A549 (cell line): Measurements from ENCODE around the gene AMZ2. TPM values are rescaled to one million over a fixed set of nuclear protein-coding genes. Genes with fewer than 3 reads are reported as not detected.
"Not testable (repeated sequence)": the region's sequence is repeated elsewhere in the genome, so short reads cannot be mapped to it uniquely, and the experiment has no call there.

Experiments used
- ATAC-seq, 2 experiments: fragments of 200-7000 bp in 1 of 2; fragments of >200 bp in 1 of 2; cut with Nextera tagmentation in 1 of 2; cut with Tn5 transposase in 1 of 2; 3 replicates each; pipeline versions ENCODE4 v1.8.0 to v1.9.1; 2018 to 2020; ENCODE audit warnings: mild to moderate bottlenecking in 1 of 2, moderate library complexity in 1 of 2
- CTCF ChIA-PET: fragments of 300-600 bp; sonication (Branson Sonifier 250); formaldehyde crosslinking; extraction: SDS; loops from one replicate; lab custom pipeline; 2021; ENCODE audit warnings: antibody characterized with exemption, inconsistent platforms; lab: Yijun Ruan, JAX
- POLR2A ChIA-PET: fragments of 350-600 bp; formaldehyde crosslinking; extraction: SDS; loops from one replicate; lab custom pipeline; 2021; ENCODE audit warnings: antibody characterized with exemption, inconsistent platforms; lab: Yijun Ruan, JAX
- DNase-seq, 2 experiments: peaks; one replicate each; pipeline versions ENCODE4 v3.0.0 to v3.0.0-alpha.2; 2011 to 2016; ENCODE audit warnings: low read depth in 1 of 2, low spot score in 1 of 2
- FAIRE-seq: peaks from 2 replicates; lab custom pipeline; 2011; peaks lifted over from hg19 to GRCh38; lab: Jason Lieb, UNC
- H3K27ac ChIP-seq, 2 experiments: fragments of >200 bp; sonication (Bioruptor Twin); formaldehyde crosslinking; 3 replicates each; pipeline ENCODE4 v1.5.1; 2016 to 2017
- H3K4me1 ChIP-seq: fragments of >200 bp; sonication (Bioruptor Twin); formaldehyde crosslinking; 3 replicates; pipeline ENCODE4 v1.6.1; 2016
- H3K4me2 ChIP-seq: fragments of >200 bp; sonication (Bioruptor Twin); formaldehyde crosslinking; 3 replicates; pipeline ENCODE4 v1.6.1; 2016
- H3K4me3 ChIP-seq: fragments of >200 bp; sonication (Bioruptor Twin); formaldehyde crosslinking; 3 replicates; pipeline ENCODE4 v1.5.1; 2016
- H3K9me3 ChIP-seq: fragments of >200 bp; sonication (Bioruptor Twin); formaldehyde crosslinking; 3 replicates; pipeline ENCODE4 v1.6.1; 2016
- CBX8 ChIP-seq: fragments of 200-600 bp; sonication (generic); IDR thresholded peaks from 2 replicates; pipeline ENCODE4 v1.6.1; 2016
- CHD2 ChIP-seq: fragments of 150-350 bp; IDR thresholded peaks from 2 replicates; pipeline ENCODE4 v1.6.1; 2014; ENCODE audit warnings: low read length; ENCODE audit not compliant: partially characterized antibody
- EHF ChIP-seq: fragments of 250-450 bp; sonication (Bioruptor Pico); IDR thresholded peaks from 2 replicates; pipeline ENCODE4 v1.5.0; 2020; ENCODE audit warnings: mild to moderate bottlenecking
- EP300 ChIP-seq, 2 experiments: fragments of >200 bp; sonication (Bioruptor Twin); formaldehyde crosslinking; IDR thresholded peaks; 2 replicates in 1 of 2; 3 replicates in 1 of 2; pipeline ENCODE4 v1.6.1; 2016 to 2017
- FOSB ChIP-seq: fragments of 250-450 bp; sonication (Bioruptor Pico); IDR thresholded peaks from 2 replicates; pipeline ENCODE4 v1.5.0; 2020; ENCODE audit warnings: mild to moderate bottlenecking, moderate library complexity
- GATA3 ChIP-seq: IDR thresholded peaks from 2 replicates; pipeline ENCODE4 v1.6.1; 2012; ENCODE audit warnings: borderline replicate concordance
- HES2 ChIP-seq: fragments of >200 bp; sonication (Bioruptor Twin); formaldehyde crosslinking; IDR thresholded peaks from 2 replicates; pipeline ENCODE4 v1.6.1; 2016
- HOXB13 ChIP-seq: fragments of 250-450 bp; sonication (Bioruptor Pico); IDR thresholded peaks from 2 replicates; pipeline ENCODE4 v1.5.0; 2020; ENCODE audit warnings: low read depth, mild to moderate bottlenecking, moderate library complexity
- MAZ ChIP-seq: fragments of 150-350 bp; IDR thresholded peaks from 2 replicates; pipeline ENCODE4 v1.6.1; 2014; ENCODE audit warnings: antibody characterized with exemption, low read depth, low read length, borderline replicate concordance
- PBX3 ChIP-seq: IDR thresholded peaks from 2 replicates; pipeline ENCODE4 v1.6.1; 2012
- PHF8 ChIP-seq: fragments of 200-600 bp; sonication (generic); IDR thresholded peaks from 2 replicates; pipeline ENCODE4 v1.6.1; 2016; ENCODE audit warnings: low read depth, mild to moderate bottlenecking, antibody characterized with exemption, moderate library complexity, borderline replicate concordance
- POLR2A ChIP-seq: IDR thresholded peaks from 2 replicates; pipeline ENCODE4 v1.6.1; 2012; ENCODE audit warnings: mild to moderate bottlenecking, low read length
- RFX5 ChIP-seq: fragments of 450-650 bp; IDR thresholded peaks from 2 replicates; pipeline ENCODE4 v1.7.1; 2014; ENCODE audit warnings: antibody characterized with exemption, mild to moderate bottlenecking, moderate library complexity
- TFCP2L1 ChIP-seq: fragments of 250-450 bp; sonication (Bioruptor Pico); IDR thresholded peaks from 2 replicates; pipeline ENCODE4 v1.5.0; 2021; ENCODE audit warnings: mild to moderate bottlenecking
- TP53 ChIP-seq: fragments of 250-450 bp; sonication (Bioruptor Pico); IDR thresholded peaks from 2 replicates; pipeline ENCODE4 v1.5.0; 2021; ENCODE audit warnings: mild to moderate bottlenecking, moderate library complexity
- WGBS: methylation state at CpG from one replicate; pipeline ENCODE4 v1.1.6; 2017; ENCODE audit errors: missing lambda C conversion rate; 5-methylcytosine and 5-hydroxymethylcytosine counted together
- polyA plus RNA-seq, 4 experiments: library from polyadenylated mRNA; depleted of rRNA in 3 of 4; stranded (reverse); fragments of >200 nt; fragmentation: RNase III in 1 of 4; extraction: RNeasy Plus Mini Kit Qiagen cat#74134 plus additional on column Dnase treatment in 1 of 4; gene quantifications; 2 replicates in 3 of 4; 3 replicates in 1 of 4; pipeline ENCODE4 v1.2.3, GENCODE V29; 2011 to 2017
- TF ChIP-seq, protein P1 (sequence below): fragments of 150-350 bp; IDR thresholded peaks from 2 replicates; pipeline ENCODE4 v1.6.1; 2014; ENCODE audit warnings: low read depth, mild to moderate bottlenecking, low read length
- TF ChIP-seq, protein P2 (sequence below): fragments of >200 bp; sonication (Bioruptor Twin); formaldehyde crosslinking; IDR thresholded peaks from 3 replicates; pipeline ENCODE4 v1.6.1; 2016
- TF ChIP-seq, protein P3 (sequence below): fragments of >200 bp; sonication (Bioruptor Twin); formaldehyde crosslinking; IDR thresholded peaks from 3 replicates; pipeline ENCODE4 v1.5.1; 2016

AMZ2 gene
- polyA plus RNA-seq, 2 of the 4 experiments (the other 2 are of a cell fraction) = 105 to 201 TPM

- no peak overlapping the region for H3K4me3 ChIP-seq
- H3K4me1 ChIP-seq = no peaks in the 10 kb centered on the region
- no peak for ATAC-seq
- no peak for DNase-seq
- H3K9me3 ChIP-seq = no peaks in the 10 kb centered on the region
- TF ChIP-seq EHF (CRISPR knock-in tag) = no peak
- no peak for TF ChIP-seq CHD2
- TF ChIP-seq TFCP2L1 (CRISPR knock-in tag) = no peak
- no peak for TF ChIP-seq HOXB13 (CRISPR knock-in tag)
- TF ChIP-seq, protein P1, sequence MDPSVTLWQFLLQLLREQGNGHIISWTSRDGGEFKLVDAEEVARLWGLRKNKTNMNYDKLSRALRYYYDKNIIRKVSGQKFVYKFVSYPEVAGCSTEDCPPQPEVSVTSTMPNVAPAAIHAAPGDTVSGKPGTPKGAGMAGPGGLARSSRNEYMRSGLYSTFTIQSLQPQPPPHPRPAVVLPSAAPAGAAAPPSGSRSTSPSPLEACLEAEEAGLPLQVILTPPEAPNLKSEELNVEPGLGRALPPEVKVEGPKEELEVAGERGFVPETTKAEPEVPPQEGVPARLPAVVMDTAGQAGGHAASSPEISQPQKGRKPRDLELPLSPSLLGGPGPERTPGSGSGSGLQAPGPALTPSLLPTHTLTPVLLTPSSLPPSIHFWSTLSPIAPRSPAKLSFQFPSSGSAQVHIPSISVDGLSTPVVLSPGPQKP = no peak
- TF ChIP-seq POLR2A = no peak
- TF ChIP-seq MAZ = no peak
- TF ChIP-seq, protein P2, sequence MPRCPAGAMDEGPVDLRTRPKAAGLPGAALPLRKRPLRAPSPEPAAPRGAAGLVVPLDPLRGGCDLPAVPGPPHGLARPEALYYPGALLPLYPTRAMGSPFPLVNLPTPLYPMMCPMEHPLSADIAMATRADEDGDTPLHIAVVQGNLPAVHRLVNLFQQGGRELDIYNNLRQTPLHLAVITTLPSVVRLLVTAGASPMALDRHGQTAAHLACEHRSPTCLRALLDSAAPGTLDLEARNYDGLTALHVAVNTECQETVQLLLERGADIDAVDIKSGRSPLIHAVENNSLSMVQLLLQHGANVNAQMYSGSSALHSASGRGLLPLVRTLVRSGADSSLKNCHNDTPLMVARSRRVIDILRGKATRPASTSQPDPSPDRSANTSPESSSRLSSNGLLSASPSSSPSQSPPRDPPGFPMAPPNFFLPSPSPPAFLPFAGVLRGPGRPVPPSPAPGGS = no peak
- TF ChIP-seq, protein P3, sequence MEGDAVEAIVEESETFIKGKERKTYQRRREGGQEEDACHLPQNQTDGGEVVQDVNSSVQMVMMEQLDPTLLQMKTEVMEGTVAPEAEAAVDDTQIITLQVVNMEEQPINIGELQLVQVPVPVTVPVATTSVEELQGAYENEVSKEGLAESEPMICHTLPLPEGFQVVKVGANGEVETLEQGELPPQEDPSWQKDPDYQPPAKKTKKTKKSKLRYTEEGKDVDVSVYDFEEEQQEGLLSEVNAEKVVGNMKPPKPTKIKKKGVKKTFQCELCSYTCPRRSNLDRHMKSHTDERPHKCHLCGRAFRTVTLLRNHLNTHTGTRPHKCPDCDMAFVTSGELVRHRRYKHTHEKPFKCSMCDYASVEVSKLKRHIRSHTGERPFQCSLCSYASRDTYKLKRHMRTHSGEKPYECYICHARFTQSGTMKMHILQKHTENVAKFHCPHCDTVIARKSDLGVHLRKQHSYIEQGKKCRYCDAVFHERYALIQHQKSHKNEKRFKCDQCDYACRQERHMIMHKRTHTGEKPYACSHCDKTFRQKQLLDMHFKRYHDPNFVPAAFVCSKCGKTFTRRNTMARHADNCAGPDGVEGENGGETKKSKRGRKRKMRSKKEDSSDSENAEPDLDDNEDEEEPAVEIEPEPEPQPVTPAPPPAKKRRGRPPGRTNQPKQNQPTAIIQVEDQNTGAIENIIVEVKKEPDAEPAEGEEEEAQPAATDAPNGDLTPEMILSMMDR = no peak
- no peak for TF ChIP-seq PBX3
- TF ChIP-seq GATA3 = no peak
- no peak for TF ChIP-seq FOSB (CRISPR knock-in tag)
- no peak for TF ChIP-seq RFX5
- no peak for TF ChIP-seq PHF8
- TF ChIP-seq CBX8 = no peak
- no peak for TF ChIP-seq TP53 (CRISPR knock-in tag)
- TF ChIP-seq EP300 (IDR thresholded peaks at IDR 0.05) = no peak
- TF ChIP-seq HES2 = no peak
- WGBS = 83% methylated on average over 5 of the region's 5 CpGs
- CTCF ChIA-PET = interaction anchor here (0.7 to 3.0 kb wide), 2 partner anchors 36 to 144 kb away, joined by 3 to 12 read pairs; no protein-coding TSS in a partner anchor
- FAIRE-seq = peak; percentile 81
- POLR2A ChIA-PET = interaction anchor here (0.7 kb wide), 1 partner anchor 8 kb away, joined by 3 read pairs; no protein-coding TSS in a partner anchor
- H3K27ac ChIP-seq = no peak overlapping the region
- no peak overlapping the region for H3K4me2 ChIP-seq
These were observed 8.1 kb downstream of the AMZ2 start for GRCh38 chr17:68255731-68256538.

- CTCF ChIA-PET = interaction anchor here (1.0 to 3.0 kb wide), 4 partner anchors 8 to 175 kb away, joined by 3 to 12 read pairs (median 4); partner anchors contain the start of gene AMZ2
- 86% methylated on average over 5 of the region's 5 CpGs for WGBS
- POLR2A ChIA-PET, H3K4me2 ChIP-seq, H3K27ac ChIP-seq, H3K9me3 ChIP-seq, FAIRE-seq, H3K4me3 ChIP-seq, ATAC-seq, DNase-seq, H3K4me1 ChIP-seq: not testable (repeated sequence)
These were observed 8.9 kb downstream of the AMZ2 start for GRCh38 chr17:68256701-68257100.
